MCF 10A (cell line): ENCODE results near the gene RFT1. TPM values are rescaled to one million over a fixed set of nuclear protein-coding genes. Genes with fewer than 3 reads are reported as not detected.

ENCODE experiments used
- BruUV-seq: library from RNA; stranded (reverse); fragments of 400-500 nt; replicated peaks from 2 replicates; lab custom pipeline; 2021; lab: Mats Ljungman, UMichigan
- CTCF ChIA-PET: fragments of 300-600 bp; sonication (Branson Sonifier 250); formaldehyde crosslinking; extraction: SDS; loops from one replicate; lab custom pipeline; 2021; ENCODE audit warnings: antibody characterized with exemption, inconsistent platforms; lab: Yijun Ruan, JAX
- POLR2A ChIA-PET: fragments of 300-600, 350-650 bp; sonication (Branson Sonifier 250); formaldehyde crosslinking; extraction: SDS; loops from one replicate; lab custom pipeline; 2020; ENCODE audit warnings: antibody characterized with exemption, inconsistent platforms; lab: Yijun Ruan, JAX
- DNase-seq: peaks from one replicate; pipeline ENCODE4 v3.0.0-alpha.2; 2018; ENCODE audit not compliant: unreplicated experiment
- H3K27ac Mint-ChIP-seq: one replicate; pipeline ENCODE4 v1.8.0; 2022; ENCODE audit warnings: mild to moderate bottlenecking, low read depth, mixed read lengths; ENCODE audit not compliant: unreplicated experiment
- H3K27me3 Mint-ChIP-seq: one replicate; pipeline ENCODE4 v1.8.0; 2022; ENCODE audit warnings: mixed read lengths; ENCODE audit not compliant: insufficient read depth, unreplicated experiment
- H3K36me3 Mint-ChIP-seq: one replicate; pipeline ENCODE4 v1.8.0; 2022; ENCODE audit warnings: mild to moderate bottlenecking, moderate library complexity, mixed read lengths; ENCODE audit not compliant: insufficient read depth, unreplicated experiment
- H3K4me1 Mint-ChIP-seq: one replicate; pipeline ENCODE4 v1.8.0; 2022; ENCODE audit warnings: mixed read lengths; ENCODE audit not compliant: insufficient read depth, unreplicated experiment
- H3K4me3 Mint-ChIP-seq: one replicate; pipeline ENCODE4 v1.8.0; 2022; ENCODE audit warnings: mild to moderate bottlenecking, moderate library complexity, mixed read lengths; ENCODE audit not compliant: unreplicated experiment
- H3K9me3 Mint-ChIP-seq: one replicate; pipeline ENCODE4 v1.8.0; 2022; ENCODE audit warnings: mixed read lengths; ENCODE audit not compliant: unreplicated experiment
- CTCF ChIP-seq: fragments of 200-600 bp; IDR thresholded peaks from one replicate; pipeline ENCODE4 v1.8.0; 2022; ENCODE audit warnings: antibody characterized with exemption, mild to moderate bottlenecking; ENCODE audit not compliant: unreplicated experiment
- intact Hi-C: fragments of 100-400 bp; cut with micrococcal nuclease; formaldehyde crosslinking; loops from 2 replicates; pipeline ENCODE4 v1.14.1; 2022
- total RNA-seq: library from RNA; stranded (reverse); gene quantifications from 2 replicates; pipeline ENCODE4 v1.2.3, GENCODE V29; 2022

Gene RFT1
- total RNA-seq, 1 experiment from 2014 or later, result 42.7 TPM

GRCh38 chr3:53158765-53159155 is 28.5 kb upstream of the RFT1 start:
- Mint-ChIP-seq H3K4me1 (peaks cover 28% of the 10 kb centered on the region), H3K9me3 (no peaks in the 10 kb centered on the region), H3K27me3 (no peaks in the 10 kb centered on the region), H3K36me3 (peaks cover 7% of the 10 kb centered on the region), H3K4me3 (no peak overlapping the region), H3K27ac (no peak overlapping the region)
- POLR2A ChIA-PET, result interaction anchor here (1.1 kb wide), 1 partner anchor 29 kb away, joined by 4 read pairs; the partner anchor contains the start of gene RFT1
- intact Hi-C loops, result no loop called here
- no TSS peak for BruUV-seq
- CTCF ChIA-PET, result interaction anchor here (0.6 to 3.3 kb wide), 5 partner anchors 19 to 417 kb away, joined by 3 to 25 read pairs (median 5); no protein-coding TSS in a partner anchor
- no peak for TF ChIP-seq CTCF
- DNase-seq, result no peak

DNA sequence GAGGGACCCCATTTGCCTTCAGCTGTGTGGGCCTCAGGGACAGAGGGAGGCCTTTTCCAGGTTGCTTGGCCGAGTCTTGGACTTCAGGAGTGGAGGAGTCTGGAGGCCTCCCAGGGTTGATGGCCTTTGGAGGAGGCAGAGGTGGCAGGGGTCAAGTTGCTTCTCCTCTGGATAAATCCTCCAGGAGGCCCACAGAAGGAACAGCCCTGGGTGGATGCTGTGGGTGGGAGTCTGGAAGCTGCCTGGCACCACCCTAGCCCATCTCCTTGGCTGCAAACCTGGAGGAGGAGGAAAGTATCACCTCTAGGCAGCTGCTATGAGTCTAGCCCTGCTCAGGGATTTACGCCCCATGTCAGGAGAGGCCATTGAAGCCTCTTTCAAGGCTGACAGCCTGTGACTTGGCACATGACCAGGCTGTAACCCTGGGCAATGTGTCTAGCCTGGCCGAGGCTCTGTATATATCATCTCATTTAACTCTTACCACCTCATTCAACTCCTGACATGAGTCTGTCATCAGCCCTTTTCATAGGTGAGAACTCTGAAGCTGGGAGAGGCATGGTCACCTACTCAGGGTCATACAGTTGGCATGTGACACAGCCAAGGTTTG is 27.8 kb upstream of the RFT1 start:
- POLR2A ChIA-PET, result interaction anchor here (1.1 kb wide), 1 partner anchor 28 kb away, joined by 4 read pairs; the partner anchor contains the start of gene RFT1
- Mint-ChIP-seq H3K27ac (no peak overlapping the region), H3K4me3 (no peak overlapping the region), H3K9me3 (no peaks in the 10 kb centered on the region), H3K27me3 (no peaks in the 10 kb centered on the region), H3K36me3 (peaks cover 13% of the 10 kb centered on the region), H3K4me1 (peaks cover 26% of the 10 kb centered on the region)
- CTCF ChIA-PET, result interaction anchor here (0.6 to 3.3 kb wide), 3 partner anchors 24 to 416 kb away, joined by 3 to 25 read pairs (median 15); no protein-coding TSS in a partner anchor
- no peak for TF ChIP-seq CTCF
- BruUV-seq, result no TSS peak
- no peak for DNase-seq
- intact Hi-C loops, result no loop called here

GRCh38 chr3:53156368-53156834 is 26.2 kb upstream of the RFT1 start:
- TF ChIP-seq CTCF, result no peak
- no peak for DNase-seq
- H3K9me3 Mint-ChIP-seq, result no peaks in the 10 kb centered on the region
- H3K27ac Mint-ChIP-seq, result no peak overlapping the region
- ChIA-PET CTCF (no interaction called here), POLR2A (interaction anchor here (0.6 to 2.0 kb wide), 2 partner anchors 25 to 106 kb away, joined by 4 to 6 read pairs; no protein-coding TSS in a partner anchor)
- H3K27me3 Mint-ChIP-seq, result no peaks in the 10 kb centered on the region
- intact Hi-C loops, result no loop called here
- no peak overlapping the region for H3K4me3 Mint-ChIP-seq
- H3K36me3 Mint-ChIP-seq, result peaks cover 9% of the 10 kb centered on the region
- peaks cover 16% of the 10 kb centered on the region for H3K4me1 Mint-ChIP-seq
- no TSS peak for BruUV-seq

DNA sequence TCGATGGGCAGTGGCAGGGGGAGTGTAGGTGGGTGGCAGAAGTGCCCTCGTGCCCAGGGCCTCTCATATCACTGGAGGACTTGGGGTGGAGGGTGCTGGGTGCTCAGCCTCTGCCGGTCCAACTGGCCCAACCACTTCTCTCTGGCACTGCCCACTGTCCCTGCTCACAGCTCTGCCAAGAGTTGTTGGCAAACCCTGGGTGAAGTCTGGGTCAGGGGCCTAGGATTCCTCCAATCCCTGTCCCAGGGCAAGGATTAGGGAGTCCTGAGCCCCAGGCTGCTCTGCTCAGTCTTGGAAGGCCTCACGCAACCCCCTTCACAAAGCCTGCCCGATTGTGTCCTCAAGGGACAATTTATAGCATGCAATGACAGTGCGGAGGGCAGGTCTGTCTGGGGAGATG is 25.5 kb upstream of the RFT1 start:
- CTCF ChIA-PET, result no interaction called here
- TF ChIP-seq CTCF, result no peak
- intact Hi-C loops, result no loop called here
- no TSS peak for BruUV-seq
- POLR2A ChIA-PET, result interaction anchor here (0.6 to 2.0 kb wide), 2 partner anchors 15 to 25 kb away, joined by 3 to 6 read pairs; no protein-coding TSS in a partner anchor
- no peak overlapping the region for H3K4me3 Mint-ChIP-seq
- no peaks in the 10 kb centered on the region for H3K9me3 Mint-ChIP-seq
- H3K27me3 Mint-ChIP-seq, result no peaks in the 10 kb centered on the region
- peaks cover 18% of the 10 kb centered on the region for H3K4me1 Mint-ChIP-seq
- H3K27ac Mint-ChIP-seq, result no peak overlapping the region
- DNase-seq, result no peak
- H3K36me3 Mint-ChIP-seq, result peaks cover 9% of the 10 kb centered on the region
